NCI-H2107 (cell line): Measurements from ENCODE around the gene SMARCC1.

Experiments used
- DNase-seq: peaks from one replicate; lab custom pipeline; 2025; lab: John Stamatoyannopoulos, UW

Gene SMARCC1

GRCh38 chr3:47701388-47701787, 80.3 kb downstream of the SMARCC1 start:
- DNase-seq, result no peak

DNA sequence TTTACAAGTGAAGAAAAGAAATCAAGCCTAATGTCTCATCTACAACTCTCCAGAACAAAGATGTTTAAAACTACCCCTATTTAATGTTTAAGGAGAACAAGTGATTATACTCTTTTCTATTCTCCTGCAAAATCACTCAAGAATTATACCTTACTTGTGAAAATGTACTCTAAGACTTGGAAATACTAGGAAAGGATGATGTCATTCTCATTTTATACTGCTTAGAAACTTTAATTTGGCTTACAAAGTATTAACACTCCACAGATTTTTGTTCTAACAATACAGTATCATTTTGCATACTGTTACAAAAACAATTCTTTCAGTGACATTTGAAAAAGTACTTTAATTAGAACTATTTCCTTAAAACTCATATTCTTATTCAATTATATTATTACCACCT, 89.5 kb downstream of the SMARCC1 start:
- no peak for DNase-seq

DNA sequence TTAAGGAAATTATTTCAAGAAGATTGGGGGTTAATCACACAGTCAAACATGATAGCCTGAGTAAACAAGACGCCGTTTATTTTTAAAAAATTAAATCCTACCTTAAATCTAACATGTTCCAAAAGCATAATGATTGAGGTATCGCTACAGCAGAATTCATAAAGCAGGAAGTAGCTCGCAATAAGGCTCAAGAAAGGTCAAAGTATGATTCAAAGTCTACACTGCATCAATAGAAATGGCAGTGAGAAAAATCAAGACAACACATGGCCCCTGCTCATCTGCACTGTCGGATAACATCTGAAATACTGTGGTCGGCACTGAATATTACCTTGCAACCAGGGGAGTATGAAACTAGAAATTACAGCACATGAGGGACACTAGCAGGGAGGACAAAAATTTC, 93.2 kb downstream of the SMARCC1 start:
- no peak for DNase-seq

GRCh38 chr3:47685037-47685436, 96.7 kb downstream of the SMARCC1 start:
- no peak for DNase-seq

DNA sequence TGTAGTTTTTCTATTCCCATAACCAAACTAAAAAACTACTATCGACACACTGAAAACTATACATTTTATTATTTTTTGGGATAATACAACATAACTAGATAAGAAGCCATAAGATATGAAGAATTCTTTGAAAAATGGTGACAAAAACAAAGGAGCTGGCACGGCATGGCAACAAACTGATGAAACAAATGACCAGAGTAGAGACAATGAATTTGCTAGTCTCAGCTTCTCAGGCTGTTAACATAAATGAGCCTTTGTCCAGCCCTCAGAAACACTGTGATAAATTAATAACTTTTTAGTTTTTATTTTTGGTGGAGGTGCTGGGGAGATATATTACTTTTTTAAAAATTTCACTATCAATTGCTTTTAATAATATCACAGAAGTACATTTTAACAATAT, 100.7 kb downstream of the SMARCC1 start:
- no peak for DNase-seq

DNA sequence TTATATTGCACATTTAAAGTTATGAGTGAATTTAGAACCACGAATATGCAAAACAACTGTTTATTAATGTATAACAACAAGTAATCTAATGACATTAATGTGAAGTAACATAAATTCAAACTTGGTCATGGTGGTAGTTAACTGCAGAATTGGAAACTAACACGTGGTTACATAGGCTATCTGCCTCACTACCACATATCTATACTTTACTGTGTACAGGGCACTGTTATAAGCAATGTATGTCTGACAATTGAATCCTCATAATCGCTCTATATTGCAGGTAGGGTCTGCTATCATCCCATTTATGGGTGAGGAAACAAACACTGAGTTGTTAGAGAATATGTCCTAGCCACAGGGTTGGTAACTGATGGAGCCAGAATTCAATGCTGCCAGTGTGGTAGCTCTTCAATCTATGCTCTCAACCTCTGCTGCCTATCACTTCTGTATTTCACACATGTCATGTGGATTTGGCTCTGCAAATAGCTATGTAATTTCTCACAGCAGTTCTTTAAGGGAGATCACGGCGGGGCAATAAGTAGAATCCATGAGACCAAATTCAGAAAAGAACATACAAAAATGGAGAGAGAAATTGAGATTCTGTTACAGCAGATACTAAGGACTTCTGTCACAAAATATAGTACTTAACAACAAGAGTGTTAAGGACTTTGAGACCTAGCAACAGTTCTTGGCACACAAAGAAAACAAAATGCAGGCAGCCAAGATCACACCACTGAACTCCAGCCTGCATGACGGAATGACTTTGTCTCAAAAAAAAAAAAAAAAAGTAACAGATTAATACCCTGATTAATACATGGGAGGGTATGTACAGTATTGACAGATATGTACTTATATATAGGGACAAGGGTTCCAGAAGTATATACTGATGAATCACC, 103.0 kb downstream of the SMARCC1 start:
- DNase-seq, result no peak

DNA sequence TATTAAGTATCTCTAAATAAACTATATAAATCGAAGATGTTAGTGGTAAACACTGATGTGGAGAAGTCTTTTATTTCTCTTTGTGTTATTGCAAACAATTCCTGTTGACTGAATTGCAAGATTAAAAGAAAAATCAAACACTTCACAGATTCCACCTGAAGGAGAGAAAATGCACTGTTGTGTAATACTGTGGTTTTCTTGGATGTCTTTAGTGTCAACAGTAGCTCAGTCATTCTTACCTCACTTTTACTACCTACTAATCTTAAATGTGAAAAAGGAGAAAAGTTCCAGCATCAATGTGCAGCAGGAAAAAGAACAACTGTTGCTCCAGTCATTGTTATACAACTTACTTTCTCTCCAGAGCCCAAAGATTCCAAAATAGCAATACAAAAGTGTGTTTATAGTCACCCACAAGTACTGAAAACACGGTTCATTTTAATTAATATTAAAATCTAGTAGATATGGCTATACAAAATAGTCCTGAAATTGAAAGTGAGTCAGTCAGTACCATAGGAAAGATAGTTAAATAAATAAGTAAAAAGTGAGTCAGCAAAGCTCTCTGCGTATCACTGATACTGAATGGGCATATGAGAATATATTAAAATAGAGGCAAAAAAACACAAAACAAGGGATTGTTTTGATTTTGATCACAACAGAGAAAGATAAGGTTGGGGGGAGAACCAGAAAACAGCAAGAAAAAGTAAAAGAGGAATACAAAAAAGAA, 112.5 kb downstream of the SMARCC1 start:
- no peak for DNase-seq

GRCh38 chr3:47666118-47666517, 115.6 kb downstream of the SMARCC1 start:
- DNase-seq, result no peak

GRCh38 chr3:47664519-47664918, 117.2 kb downstream of the SMARCC1 start:
- no peak for DNase-seq

- no peak for DNase-seq
Measured at GRCh38 chr3:47663630-47664240, 118.0 kb downstream of the SMARCC1 start.

DNA sequence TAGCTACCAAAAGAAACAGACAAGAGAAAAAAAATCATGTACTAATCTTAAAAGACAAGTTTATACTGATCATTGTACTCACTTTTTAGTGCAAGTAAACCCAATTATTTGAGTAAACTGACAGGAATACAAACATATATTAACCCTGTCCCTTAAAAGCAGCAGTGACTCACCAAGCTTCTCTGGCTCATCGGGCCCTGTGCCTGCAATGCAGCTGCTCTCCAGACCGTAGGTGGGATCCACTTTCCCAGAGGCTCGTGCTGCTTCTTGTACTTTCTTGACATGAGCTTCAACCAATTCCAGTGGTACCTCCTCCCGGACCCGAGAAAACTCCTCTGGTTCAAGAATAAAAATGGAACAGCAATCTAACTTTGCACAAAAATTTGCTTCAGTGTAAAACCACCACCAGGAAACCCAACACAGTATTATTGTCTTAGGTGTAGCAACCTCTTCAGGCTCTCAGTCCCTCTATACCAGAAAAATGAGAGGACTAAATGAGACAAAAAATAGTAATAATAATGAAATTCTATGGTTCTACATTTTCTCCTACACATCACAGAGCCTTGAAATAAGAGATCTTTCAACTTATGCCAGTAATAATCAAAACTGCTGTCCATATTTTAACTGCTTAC, 120.5 kb downstream of the SMARCC1 start:
- no peak for DNase-seq

DNA sequence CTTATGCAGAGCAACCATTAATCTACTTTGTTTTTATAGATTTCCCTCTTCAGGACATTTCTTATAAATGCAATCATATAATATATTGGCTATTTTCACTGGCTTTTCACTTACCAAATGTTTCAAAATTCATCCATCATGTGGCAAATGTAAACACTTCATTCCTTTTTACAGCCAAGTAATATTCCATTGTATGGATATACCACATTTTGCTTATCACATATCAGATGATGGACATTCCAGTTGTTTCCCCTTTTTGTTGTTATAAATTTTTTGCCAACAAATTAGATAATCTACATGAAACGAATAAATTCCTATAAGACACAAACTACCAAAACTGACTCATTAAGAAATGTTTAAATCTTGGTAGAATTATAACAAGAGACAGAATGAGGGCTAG, 123.2 kb downstream of the SMARCC1 start:
- DNase-seq, result no peak

GRCh38 chr3:47652142-47652541, 129.6 kb downstream of the SMARCC1 start:
- peak; percentile 18 for DNase-seq

GRCh38 chr3:47650294-47650693, 131.4 kb downstream of the SMARCC1 start:
- DNase-seq, result no peak

GRCh38 chr3:47647550-47647949, 134.1 kb downstream of the SMARCC1 start:
- no peak for DNase-seq

DNA sequence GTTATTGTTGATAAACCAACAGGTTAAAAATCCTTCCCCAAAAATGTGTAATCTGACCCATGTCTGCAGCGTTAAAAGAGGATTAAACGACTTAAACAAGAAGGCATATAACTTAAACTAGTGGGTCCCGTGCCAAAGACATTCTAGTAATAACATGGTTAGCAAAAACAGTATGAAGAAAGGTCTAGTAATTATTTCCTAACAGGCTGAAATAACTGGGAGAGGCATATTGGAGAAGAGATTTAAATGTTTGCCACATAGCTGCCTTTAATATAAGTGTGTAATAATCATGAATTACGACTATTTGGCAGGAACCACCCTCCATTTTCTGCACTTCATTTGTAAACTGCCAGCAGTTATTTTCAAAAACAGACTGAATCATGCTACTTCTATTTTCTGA, 135.3 kb downstream of the SMARCC1 start:
- DNase-seq, result no peak

DNA sequence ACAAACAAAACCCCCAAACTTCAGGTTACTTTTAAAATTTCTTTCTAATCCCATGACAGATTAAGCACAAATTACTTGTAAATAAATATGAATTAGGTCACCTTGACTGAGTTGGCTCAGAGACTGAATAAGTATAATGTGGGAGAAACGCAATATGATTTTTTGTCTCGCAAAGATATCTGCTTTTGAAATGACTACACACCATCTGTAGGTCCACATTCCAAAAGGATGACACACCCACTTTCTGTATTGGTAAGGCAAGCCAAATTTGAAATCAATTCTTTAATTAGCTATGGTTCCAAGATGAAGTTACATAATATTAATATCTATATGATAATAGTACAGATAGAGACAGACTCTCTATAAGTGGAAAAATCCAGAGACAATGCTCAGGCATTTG, 136.1 kb downstream of the SMARCC1 start:
- no peak for DNase-seq

- no peak for DNase-seq
Measured at GRCh38 chr3:47643092-47643491, 138.6 kb downstream of the SMARCC1 start.

DNA sequence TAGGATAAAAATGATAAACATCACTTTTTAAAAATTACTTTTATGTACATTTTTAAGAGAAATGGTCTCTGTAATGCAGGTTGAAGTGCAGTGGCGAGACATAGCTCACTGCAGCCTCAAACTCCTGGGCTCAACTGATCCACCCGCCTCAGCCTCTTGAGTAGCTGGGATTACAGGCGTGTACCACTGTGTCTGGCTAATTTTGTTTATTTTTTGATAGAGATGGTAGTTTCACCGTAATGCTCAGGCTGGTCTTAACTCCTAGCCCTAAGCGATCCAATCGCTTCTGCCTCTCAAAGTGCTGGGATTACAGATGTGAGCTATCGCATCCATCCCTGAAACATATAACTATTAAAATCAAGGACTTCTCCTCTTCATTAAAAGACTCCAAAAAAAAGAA, 140.0 kb downstream of the SMARCC1 start:
- no peak for DNase-seq

- DNase-seq, result no peak
Measured at GRCh38 chr3:47636921-47637320, 144.8 kb downstream of the SMARCC1 start.

DNA sequence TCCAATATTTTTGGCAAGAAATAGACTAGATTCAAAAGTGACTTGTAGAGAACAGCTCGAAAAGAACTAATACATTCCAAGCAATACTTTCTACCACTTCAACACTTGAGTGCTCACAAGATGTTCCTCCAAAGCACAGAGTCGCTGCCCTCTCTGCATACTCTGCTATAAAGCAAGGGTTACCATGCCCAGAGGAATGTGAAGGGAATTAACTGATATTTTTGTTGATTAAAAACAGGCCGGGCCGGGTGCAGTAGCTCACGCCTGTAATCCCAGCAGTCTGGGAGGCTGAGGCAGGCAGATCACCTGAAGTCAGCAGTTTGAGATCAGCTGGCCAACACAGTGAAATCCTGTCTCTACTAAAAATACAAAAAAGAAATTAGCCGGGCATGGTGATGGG, 145.5 kb downstream of the SMARCC1 start:
- no peak for DNase-seq

DNA sequence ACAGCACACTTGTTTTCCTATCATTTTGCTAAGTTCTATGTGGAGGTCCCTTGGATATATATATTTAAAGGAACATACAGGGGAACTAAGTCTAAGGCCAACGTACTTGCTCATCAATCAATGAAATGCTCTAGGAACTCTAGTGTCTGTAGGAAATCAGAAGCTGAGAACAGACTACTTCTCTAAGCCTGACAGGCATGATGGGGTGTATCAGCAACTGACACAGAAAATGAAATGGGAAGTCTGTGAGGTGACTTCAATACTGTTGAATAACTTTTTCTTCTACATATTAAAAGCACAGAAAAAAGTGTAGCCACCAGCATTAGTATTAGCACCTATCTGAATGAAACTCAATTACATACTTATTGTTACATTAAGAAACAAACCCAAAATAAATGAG, 146.2 kb downstream of the SMARCC1 start:
- no peak for DNase-seq

- no peak for DNase-seq
Measured at GRCh38 chr3:47634996-47635395, 146.7 kb downstream of the SMARCC1 start.
